Liver (tissue), 9 donors: Measurements from ENCODE around the gene HOXD8. TPM values are rescaled to one million over a fixed set of nuclear protein-coding genes. Genes with fewer than 3 reads are reported as not detected.

Experiments
- DNase-seq: peaks from one replicate; pipeline ENCODE4 v3.0.0-alpha.2; 2017; ENCODE audit warnings: low spot score
- H3K27ac ChIP-seq, 2 donors: one replicate each; pipeline ENCODE4 v1.7.0; 2013; ENCODE audit warnings: inconsistent platforms in 2 of 2, low read length in 2 of 2, control low read depth in 1 of 2, low read depth in 1 of 2, mild to moderate bottlenecking in 1 of 2
- H3K27me3 ChIP-seq, 4 donors: one replicate each; pipeline versions ENCODE4 v1.6.1 to v1.7.0; 2013; ENCODE audit warnings: low read length in 3 of 4, inconsistent platforms in 1 of 4, mild to moderate bottlenecking in 1 of 4, moderate library complexity in 1 of 4; ENCODE audit not compliant: control insufficient read depth in 4 of 4, insufficient read depth in 4 of 4
- H3K36me3 ChIP-seq, 4 donors: one replicate each; pipeline versions ENCODE4 v1.6.1 to v1.7.0; 2013; ENCODE audit warnings: low read length in 3 of 4, mild to moderate bottlenecking in 3 of 4, low read depth in 1 of 4, moderate library complexity in 1 of 4; ENCODE audit not compliant: control insufficient read depth in 4 of 4, insufficient read depth in 3 of 4
- H3K4me1 ChIP-seq, 4 donors: one replicate each; pipeline versions ENCODE4 v1.6.1 to v1.7.0; 2013; ENCODE audit warnings: low read length in 3 of 4, mild to moderate bottlenecking in 3 of 4, moderate library complexity in 1 of 4; ENCODE audit not compliant: control insufficient read depth in 4 of 4, insufficient read depth in 4 of 4
- H3K4me3 ChIP-seq, 3 donors: one replicate each; pipeline versions ENCODE4 v1.6.1 to v1.7.0; 2013; ENCODE audit warnings: low read length in 3 of 3, control low read depth in 1 of 3, low read depth in 1 of 3, mild to moderate bottlenecking in 1 of 3
- H3K9ac ChIP-seq, 2 donors: one replicate each; pipeline ENCODE4 v1.7.0; 2013; ENCODE audit warnings: low read length in 2 of 2, mild to moderate bottlenecking in 2 of 2, moderate library complexity in 2 of 2, control low read depth in 1 of 2, low read depth in 1 of 2
- H3K9me3 ChIP-seq, 4 donors: one replicate each; pipeline versions ENCODE4 v1.6.1 to v1.7.0; 2013; ENCODE audit warnings: low read length in 3 of 4; ENCODE audit not compliant: control insufficient read depth in 4 of 4
- ATF3 ChIP-seq: IDR thresholded peaks from 2 replicates; pipeline ENCODE4 v1.6.1; 2016; ENCODE audit warnings: antibody characterized with exemption
- CTCF ChIP-seq: fragments of 150-350 bp; IDR thresholded peaks from 2 replicates; pipeline ENCODE4 v1.5.1; 2017; ENCODE audit warnings: improper control_type of control experiment, low read depth, low read length; ENCODE audit not compliant: missing input control
- EGR1 ChIP-seq, 2 donors: IDR thresholded peaks; 2 replicates each; pipeline ENCODE4 v1.6.1; 2016 to 2018; ENCODE audit warnings: antibody characterized with exemption in 2 of 2, low read depth in 2 of 2
- FOXA1 ChIP-seq: IDR thresholded peaks from 2 replicates; pipeline ENCODE4 v1.6.1; 2016; ENCODE audit warnings: antibody characterized with exemption
- FOXA2 ChIP-seq: IDR thresholded peaks from 2 replicates; pipeline ENCODE4 v1.6.1; 2016; ENCODE audit warnings: antibody characterized with exemption
- GABPA ChIP-seq, 2 donors: IDR thresholded peaks in 1 of 2; conservative IDR thresholded peaks in 1 of 2; 2 replicates each; pipeline ENCODE4 v1.6.1; 2016; ENCODE audit warnings: antibody characterized with exemption in 2 of 2, mild to moderate bottlenecking in 1 of 2, moderate library complexity in 1 of 2
- HNF4A ChIP-seq, 2 donors: conservative IDR thresholded peaks; 2 replicates each; pipeline ENCODE4 v1.6.1; 2016; ENCODE audit warnings: antibody characterized with exemption in 2 of 2, mild to moderate bottlenecking in 2 of 2
- HNF4G ChIP-seq: IDR thresholded peaks from 2 replicates; pipeline ENCODE4 v1.6.1; 2016; ENCODE audit warnings: antibody characterized with exemption
- JUND ChIP-seq, 2 donors: IDR thresholded peaks; 2 replicates each; pipeline ENCODE4 v1.6.1; 2016; ENCODE audit warnings: antibody characterized with exemption in 2 of 2
- MAX ChIP-seq: IDR thresholded peaks from 2 replicates; pipeline ENCODE4 v1.6.1; 2016; ENCODE audit warnings: antibody characterized with exemption
- NR2F2 ChIP-seq: IDR thresholded peaks from 2 replicates; pipeline ENCODE4 v1.6.1; 2016; ENCODE audit warnings: antibody characterized with exemption
- RAD21 ChIP-seq, 2 donors: IDR thresholded peaks; 2 replicates each; pipeline ENCODE4 v1.6.1; 2016; ENCODE audit warnings: antibody characterized with exemption in 2 of 2, mild to moderate bottlenecking in 2 of 2
- REST ChIP-seq: IDR thresholded peaks from 2 replicates; pipeline ENCODE4 v1.6.1; 2016; ENCODE audit warnings: antibody characterized with exemption, mild to moderate bottlenecking
- RXRA ChIP-seq, 2 donors: IDR thresholded peaks; 2 replicates each; pipeline ENCODE4 v1.6.1; 2017 to 2018; ENCODE audit warnings: antibody characterized with exemption in 2 of 2, mild to moderate bottlenecking in 1 of 2
- SP1 ChIP-seq: IDR thresholded peaks from 2 replicates; pipeline ENCODE4 v1.6.1; 2018; ENCODE audit warnings: antibody characterized with exemption, mild to moderate bottlenecking
- TAF1 ChIP-seq: conservative IDR thresholded peaks from 2 replicates; pipeline ENCODE4 v1.6.1; 2016; ENCODE audit warnings: antibody characterized with exemption, mild to moderate bottlenecking
- YY1 ChIP-seq: IDR thresholded peaks from 2 replicates; pipeline ENCODE4 v1.6.1; 2016; ENCODE audit warnings: antibody characterized with exemption, mild to moderate bottlenecking
- ZBTB33 ChIP-seq: IDR thresholded peaks from 2 replicates; pipeline ENCODE4 v1.6.1; 2016; ENCODE audit warnings: antibody characterized with exemption
- WGBS: extraction: QIAGEN DNeasy Blood & Tissue Kit; methylation state at CpG from one replicate; pipeline ENCODE4 v1.1.7; 2013; 5-methylcytosine and 5-hydroxymethylcytosine counted together
- polyA plus RNA-seq, 2 donors: library from polyadenylated mRNA; stranded (reverse) in 1 of 2; unstranded in 1 of 2; fragments of 200-250 nt in 1 of 2; fragments of >200 nt in 1 of 2; fragmentation: Nextera tagmentation in 1 of 2; extraction: Ambion mirVana in 1 of 2; gene quantifications; one replicate each; pipeline versions ENCODE4 v1.2.1 to v1.2.3, GENCODE V29; 2013 to 2015
- total RNA-seq, 2 donors: library from RNA; depleted of rRNA; stranded (reverse); fragments of >200 nt; gene quantifications; one replicate each; pipeline ENCODE4 v1.2.3, GENCODE V29; 2014
- donor health status: healthy.
- donor health status: healthy.
- donor health status: healthy.
- donor health status: healthy.
- donor health status: healthy.

Gene HOXD8
- total and polyA plus RNA-seq, 4 donors, result 0.06 to 0.19 (median 0.08) TPM; not detected in 1

- WGBS, result 17% methylated on average over 6 of the region's 6 CpGs
- H3K27me3 ChIP-seq, result peaks cover 15 to 40% (median 25%) of the 10 kb centered on the region in 4 donors
- H3K4me1 ChIP-seq, result peaks cover 4 to 18% (median 13%) of the 10 kb centered on the region in 4 donors
- no peak for DNase-seq
- H3K27ac ChIP-seq, result no peak overlapping the region
- no peak overlapping the region for H3K4me3 ChIP-seq
- no peak overlapping the region for H3K9ac ChIP-seq
- H3K9me3 ChIP-seq, result peaks cover 0 to 3% (median 0%) of the 10 kb centered on the region in 4 donors
- TF ChIP-seq FOXA2 (no peak), HNF4G (no peak), TAF1 (no peak), NR2F2 (no peak), JUND (IDR thresholded peaks at IDR 0.05) (no peak), FOXA1 (no peak), EGR1 (IDR thresholded peaks at IDR 0.05; ENCODE audit: low read depth in 2 of 2) (no peak), SP1 (no peak), HNF4A (conservative IDR thresholded peaks at IDR 0.05) (no peak), MAX (no peak), YY1 (no peak), GABPA (IDR thresholded peaks at IDR 0.05 in 1 of 2, conservative IDR thresholded peaks at IDR 0.05 in 1 of 2) (no peak), ZBTB33 (no peak), RAD21 (IDR thresholded peaks at IDR 0.05) (no peak), ATF3 (no peak), REST (no peak), RXRA (IDR thresholded peaks at IDR 0.05) (no peak)
- no peaks in the 10 kb centered on the region for H3K36me3 ChIP-seq
These were observed 3.8 kb upstream of the HOXD8 start for GRCh38 chr2:176125772-176126054.

- H3K4me3 ChIP-seq, result no peak overlapping the region
- no peak overlapping the region for H3K27ac ChIP-seq
- no peak overlapping the region for H3K9ac ChIP-seq
- H3K4me1 ChIP-seq, result peaks cover 6 to 20% (median 13%) of the 10 kb centered on the region in 4 donors
- H3K9me3 ChIP-seq, result peaks cover 0 to 10% (median 0%) of the 10 kb centered on the region in 4 donors
- no peaks in the 10 kb centered on the region for H3K36me3 ChIP-seq
- H3K27me3 ChIP-seq, result peaks cover 10 to 42% (median 25%) of the 10 kb centered on the region in 4 donors
- WGBS, result 3% methylated on average over 13 of the region's 13 CpGs
- DNase-seq, result peak; percentile 76
- TF ChIP-seq ATF3 (peak; percentile 31), EGR1 (IDR thresholded peaks at IDR 0.05; ENCODE audit: low read depth in 2 of 2) (no peak), FOXA2 (no peak), CTCF (peak; percentile 94), YY1 (no peak), JUND (IDR thresholded peaks at IDR 0.05) (no peak), SP1 (no peak), HNF4G (no peak), FOXA1 (no peak), NR2F2 (no peak), HNF4A (conservative IDR thresholded peaks at IDR 0.05) (no peak), TAF1 (no peak), ZBTB33 (no peak), RAD21 (IDR thresholded peaks at IDR 0.05) (peak; percentile 88 to 89)
These were observed 2.4 kb upstream of the HOXD8 start for GRCh38 chr2:176126929-176127773.
